ENCODE data around the gene PTCH1. TPM values are rescaled to one million over a fixed set of nuclear protein-coding genes. Genes with fewer than 3 reads are reported as not detected.

The PTCH1 gene
- total and polyA plus RNA-seq, 10 of the 15 experiments (the other 5 are each of a cell fraction or from before 2014, with no cell fraction given), result 0.16 to 6.1 (median 2.6) TPM

DNA sequence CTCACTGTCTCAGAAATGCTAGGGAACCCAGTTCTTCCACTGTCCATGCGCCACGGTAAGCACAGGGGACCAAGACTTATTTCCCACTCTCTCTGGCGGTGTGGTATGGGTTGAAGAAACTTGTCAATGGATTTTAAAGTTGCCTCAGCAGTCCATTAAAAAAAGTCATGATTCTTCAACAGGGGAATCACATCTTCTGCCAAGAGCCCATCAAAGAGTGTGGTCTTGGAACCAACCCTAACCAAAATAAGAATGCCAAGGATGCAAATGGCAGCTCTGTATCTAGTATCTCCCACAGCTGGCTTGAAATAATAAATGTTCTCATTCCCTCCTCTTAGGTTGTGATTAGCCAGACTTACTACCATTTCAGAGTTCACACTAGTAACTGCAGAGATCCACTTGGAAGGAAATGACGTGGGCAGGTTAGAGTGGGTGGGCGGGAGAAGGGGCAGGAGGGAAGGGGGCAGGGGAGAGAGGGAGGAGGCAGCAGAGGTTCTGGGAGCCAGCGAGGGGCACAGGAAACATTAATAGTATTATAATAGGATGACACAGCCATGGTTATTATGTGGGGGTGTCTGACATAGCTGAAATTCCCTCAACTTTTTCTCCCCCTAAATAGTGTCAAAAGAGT is 17.6 kb downstream of the PTCH1 start:
- Histone ChIP-seq H3K4me2 (ENCODE audit: control insufficient read depth, insufficient read depth) (no peak overlapping the region), H3K9ac (ENCODE audit: control insufficient read depth, insufficient read depth, low read length) (no peak overlapping the region), H3K79me2 (ENCODE audit: control insufficient read depth, insufficient read depth, low read length) (peaks cover 14% of the 10 kb centered on the region), H4K20me1 (ENCODE audit: control insufficient read depth, insufficient read depth) (no peaks in the 10 kb centered on the region), H3K36me3 (ENCODE audit: control insufficient read depth in 2 of 2, insufficient read depth in 2 of 2, low read length in 1 of 2) (0 out of 4 replicates have a peak, but pooled peaks cover 0 to 3% of the 10 kb centered on the region in 2 experiments), H3K4me3 (no peak overlapping the region), H3K9me3 (replicated peaks; ENCODE audit: control insufficient read depth, insufficient read depth, low read length) (no peaks in the 10 kb centered on the region), H3K27me3 (replicated peaks in 1 of 2; ENCODE audit: control insufficient read depth in 2 of 2, insufficient read depth in 2 of 2, low read length in 1 of 2) (no peaks in the 10 kb centered on the region), H3K4me1 (ENCODE audit: control insufficient read depth, insufficient read depth, low read length) (peaks cover 26% of the 10 kb centered on the region), H3K27ac (ENCODE audit: control insufficient read depth, insufficient read depth) (no peak overlapping the region), H2AFZ (ENCODE audit: control insufficient read depth, low read depth, low read length) (no peak overlapping the region)
- RAD21 ChIA-PET (ENCODE audit: unreplicated experiment), result interaction anchor here (1.4 kb wide), 3 partner anchors 11 to 37 kb away, joined by 4 read pairs; no protein-coding TSS in a partner anchor
- POLR2A ChIA-PET, result interaction anchor here (1.6 kb wide), 1 partner anchor 36 kb away, joined by 3 read pairs; no protein-coding TSS in a partner anchor
- BruUV-seq (replicated peaks), result no TSS peak
- no peak for ATAC-seq
- SMC1A ChIA-PET (ENCODE audit: uncharacterized antibody, unreplicated experiment), result interaction anchor here (1.0 to 1.1 kb wide), 2 partner anchors 8 to 45 kb away, joined by 3 read pairs; no protein-coding TSS in a partner anchor
- TF ChIP-seq NFYA (IDR thresholded peaks at IDR 0.05; ENCODE audit: borderline replicate concordance, low read depth, low read length), result no peak
- no peak for TF ChIP-seq IRF4 (IDR thresholded peaks at IDR 0.05; ENCODE audit: low read depth, low read length)
- no peak for TF ChIP-seq MTA2 (IDR thresholded peaks at IDR 0.05; ENCODE audit: low read depth)
- TF ChIP-seq, protein P1, sequence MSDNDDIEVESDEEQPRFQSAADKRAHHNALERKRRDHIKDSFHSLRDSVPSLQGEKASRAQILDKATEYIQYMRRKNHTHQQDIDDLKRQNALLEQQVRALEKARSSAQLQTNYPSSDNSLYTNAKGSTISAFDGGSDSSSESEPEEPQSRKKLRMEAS (IDR thresholded peaks at IDR 0.05; ENCODE audit: low read depth, low read length), result no peak
- no peak for TF ChIP-seq ESRRA (IDR thresholded peaks at IDR 0.05; ENCODE audit: low read length)
- TF ChIP-seq, protein P2, sequence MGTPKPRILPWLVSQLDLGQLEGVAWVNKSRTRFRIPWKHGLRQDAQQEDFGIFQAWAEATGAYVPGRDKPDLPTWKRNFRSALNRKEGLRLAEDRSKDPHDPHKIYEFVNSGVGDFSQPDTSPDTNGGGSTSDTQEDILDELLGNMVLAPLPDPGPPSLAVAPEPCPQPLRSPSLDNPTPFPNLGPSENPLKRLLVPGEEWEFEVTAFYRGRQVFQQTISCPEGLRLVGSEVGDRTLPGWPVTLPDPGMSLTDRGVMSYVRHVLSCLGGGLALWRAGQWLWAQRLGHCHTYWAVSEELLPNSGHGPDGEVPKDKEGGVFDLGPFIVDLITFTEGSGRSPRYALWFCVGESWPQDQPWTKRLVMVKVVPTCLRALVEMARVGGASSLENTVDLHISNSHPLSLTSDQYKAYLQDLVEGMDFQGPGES (IDR thresholded peaks at IDR 0.05), result no peak
- TF ChIP-seq, protein P3, sequence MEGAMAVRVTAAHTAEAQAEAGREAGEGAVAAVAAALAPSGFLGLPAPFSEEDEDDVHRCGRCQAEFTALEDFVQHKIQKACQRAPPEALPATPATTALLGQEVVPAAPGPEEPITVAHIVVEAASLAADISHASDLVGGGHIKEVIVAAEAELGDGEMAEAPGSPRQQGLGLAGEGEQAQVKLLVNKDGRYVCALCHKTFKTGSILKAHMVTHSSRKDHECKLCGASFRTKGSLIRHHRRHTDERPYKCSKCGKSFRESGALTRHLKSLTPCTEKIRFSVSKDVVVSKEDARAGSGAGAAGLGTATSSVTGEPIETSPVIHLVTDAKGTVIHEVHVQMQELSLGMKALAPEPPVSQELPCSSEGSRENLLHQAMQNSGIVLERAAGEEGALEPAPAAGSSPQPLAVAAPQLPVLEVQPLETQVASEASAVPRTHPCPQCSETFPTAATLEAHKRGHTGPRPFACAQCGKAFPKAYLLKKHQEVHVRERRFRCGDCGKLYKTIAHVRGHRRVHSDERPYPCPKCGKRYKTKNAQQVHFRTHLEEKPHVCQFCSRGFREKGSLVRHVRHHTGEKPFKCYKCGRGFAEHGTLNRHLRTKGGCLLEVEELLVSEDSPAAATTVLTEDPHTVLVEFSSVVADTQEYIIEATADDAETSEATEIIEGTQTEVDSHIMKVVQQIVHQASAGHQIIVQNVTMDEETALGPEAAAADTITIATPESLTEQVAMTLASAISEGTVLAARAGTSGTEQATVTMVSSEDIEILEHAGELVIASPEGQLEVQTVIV (IDR thresholded peaks at IDR 0.05; ENCODE audit: borderline replicate concordance, partially characterized antibody), result no peak
- TF ChIP-seq, protein P4, sequence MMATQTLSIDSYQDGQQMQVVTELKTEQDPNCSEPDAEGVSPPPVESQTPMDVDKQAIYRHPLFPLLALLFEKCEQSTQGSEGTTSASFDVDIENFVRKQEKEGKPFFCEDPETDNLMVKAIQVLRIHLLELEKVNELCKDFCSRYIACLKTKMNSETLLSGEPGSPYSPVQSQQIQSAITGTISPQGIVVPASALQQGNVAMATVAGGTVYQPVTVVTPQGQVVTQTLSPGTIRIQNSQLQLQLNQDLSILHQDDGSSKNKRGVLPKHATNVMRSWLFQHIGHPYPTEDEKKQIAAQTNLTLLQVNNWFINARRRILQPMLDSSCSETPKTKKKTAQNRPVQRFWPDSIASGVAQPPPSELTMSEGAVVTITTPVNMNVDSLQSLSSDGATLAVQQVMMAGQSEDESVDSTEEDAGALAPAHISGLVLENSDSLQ (IDR thresholded peaks at IDR 0.05), result no peak
- TF ChIP-seq, protein P5, sequence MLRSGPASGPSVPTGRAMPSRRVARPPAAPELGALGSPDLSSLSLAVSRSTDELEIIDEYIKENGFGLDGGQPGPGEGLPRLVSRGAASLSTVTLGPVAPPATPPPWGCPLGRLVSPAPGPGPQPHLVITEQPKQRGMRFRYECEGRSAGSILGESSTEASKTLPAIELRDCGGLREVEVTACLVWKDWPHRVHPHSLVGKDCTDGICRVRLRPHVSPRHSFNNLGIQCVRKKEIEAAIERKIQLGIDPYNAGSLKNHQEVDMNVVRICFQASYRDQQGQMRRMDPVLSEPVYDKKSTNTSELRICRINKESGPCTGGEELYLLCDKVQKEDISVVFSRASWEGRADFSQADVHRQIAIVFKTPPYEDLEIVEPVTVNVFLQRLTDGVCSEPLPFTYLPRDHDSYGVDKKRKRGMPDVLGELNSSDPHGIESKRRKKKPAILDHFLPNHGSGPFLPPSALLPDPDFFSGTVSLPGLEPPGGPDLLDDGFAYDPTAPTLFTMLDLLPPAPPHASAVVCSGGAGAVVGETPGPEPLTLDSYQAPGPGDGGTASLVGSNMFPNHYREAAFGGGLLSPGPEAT (IDR thresholded peaks at IDR 0.05; ENCODE audit: low read depth), result no peak
- no peak for TF ChIP-seq FOS (IDR thresholded peaks at IDR 0.05; ENCODE audit: borderline replicate concordance, extremely low read depth, insufficient read length)
- TF ChIP-seq, protein P6, sequence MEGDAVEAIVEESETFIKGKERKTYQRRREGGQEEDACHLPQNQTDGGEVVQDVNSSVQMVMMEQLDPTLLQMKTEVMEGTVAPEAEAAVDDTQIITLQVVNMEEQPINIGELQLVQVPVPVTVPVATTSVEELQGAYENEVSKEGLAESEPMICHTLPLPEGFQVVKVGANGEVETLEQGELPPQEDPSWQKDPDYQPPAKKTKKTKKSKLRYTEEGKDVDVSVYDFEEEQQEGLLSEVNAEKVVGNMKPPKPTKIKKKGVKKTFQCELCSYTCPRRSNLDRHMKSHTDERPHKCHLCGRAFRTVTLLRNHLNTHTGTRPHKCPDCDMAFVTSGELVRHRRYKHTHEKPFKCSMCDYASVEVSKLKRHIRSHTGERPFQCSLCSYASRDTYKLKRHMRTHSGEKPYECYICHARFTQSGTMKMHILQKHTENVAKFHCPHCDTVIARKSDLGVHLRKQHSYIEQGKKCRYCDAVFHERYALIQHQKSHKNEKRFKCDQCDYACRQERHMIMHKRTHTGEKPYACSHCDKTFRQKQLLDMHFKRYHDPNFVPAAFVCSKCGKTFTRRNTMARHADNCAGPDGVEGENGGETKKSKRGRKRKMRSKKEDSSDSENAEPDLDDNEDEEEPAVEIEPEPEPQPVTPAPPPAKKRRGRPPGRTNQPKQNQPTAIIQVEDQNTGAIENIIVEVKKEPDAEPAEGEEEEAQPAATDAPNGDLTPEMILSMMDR (IDR thresholded peaks at IDR 0.05 in 2 of 3, conservative IDR thresholded peaks at IDR 0.05 in 1 of 3; ENCODE audit: control insufficient read depth in 2 of 3, extremely low read depth in 1 of 3, insufficient read depth in 1 of 3, low read depth in 3 of 3, low read length in 3 of 3), result no peak
- TF ChIP-seq IKZF2 (IDR thresholded peaks at IDR 0.05), result no peak
- TF ChIP-seq NFXL1 (IDR thresholded peaks at IDR 0.05; ENCODE audit: borderline replicate concordance), result no peak
- no peak for TF ChIP-seq IKZF1 (conservative IDR thresholded peaks at IDR 0.05)
- in situ Hi-C loops (cut with MboI) (no loop called here), intact Hi-C loops (cut with micrococcal nuclease; ENCODE audit: unreplicated experiment) (no loop called here)
- WGBS (ENCODE audit: insufficient coverage, insufficient replicate concordance, low lambda C conversion rate, missing lambda C conversion rate), result 100% methylated on average over 4 of the region's 6 CpGs
- no peak for DNase-seq (ENCODE audit: low read depth, low spot score)
- FAIRE-seq, result no peak
- CTCF ChIA-PET, result no interaction called here

Data from GM12878 (cell line).